ENCODE measurements around the gene SNRPB. TPM values are rescaled to one million over a fixed set of nuclear protein-coding genes. Genes with fewer than 3 reads are reported as not detected.

The SNRPB gene
- total and polyA plus RNA-seq, 10 donors, result 102 to 262 (median 152) TPM

DNA sequence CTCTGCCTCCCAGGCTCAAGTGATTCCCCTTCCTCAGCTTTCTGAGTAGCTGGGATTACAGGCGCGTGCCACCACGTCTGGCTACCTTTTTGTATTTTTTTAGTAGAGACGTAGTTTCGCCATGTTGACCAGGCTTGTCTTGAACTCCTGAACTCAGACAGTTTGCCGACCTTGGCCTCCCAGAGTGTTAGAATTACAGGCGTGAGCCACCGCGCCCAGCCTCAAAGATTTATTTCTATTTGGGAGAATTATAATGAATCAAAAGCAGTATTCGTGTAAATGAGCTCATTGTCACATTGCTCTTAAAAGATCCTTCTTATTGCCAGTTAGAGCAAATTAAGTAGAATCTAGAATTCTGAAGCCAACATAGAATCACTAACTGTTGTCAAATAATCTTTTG is 47.5 kb upstream of the SNRPB start:
- H3K4me1 ChIP-seq, result peaks cover 0 to 14% (median 5%) of the 10 kb centered on the region in 6 donors
- intact Hi-C loops (cut with DNase I; ENCODE audit: low total_unique reads), result no loop called here
- H3K27ac ChIP-seq, result no peak overlapping the region
- no peaks in the 10 kb centered on the region for H3K36me3 ChIP-seq
- 86 to 93% (median 90%) methylated on average over 10 of the region's 10 CpGs for WGBS, 5 donors
- TF ChIP-seq POLR2A (IDR thresholded peaks at IDR 0.05) (no peak), POLR2AphosphoS5 (IDR thresholded peaks at IDR 0.05) (no peak)
- TF ChIP-seq, protein P1, sequence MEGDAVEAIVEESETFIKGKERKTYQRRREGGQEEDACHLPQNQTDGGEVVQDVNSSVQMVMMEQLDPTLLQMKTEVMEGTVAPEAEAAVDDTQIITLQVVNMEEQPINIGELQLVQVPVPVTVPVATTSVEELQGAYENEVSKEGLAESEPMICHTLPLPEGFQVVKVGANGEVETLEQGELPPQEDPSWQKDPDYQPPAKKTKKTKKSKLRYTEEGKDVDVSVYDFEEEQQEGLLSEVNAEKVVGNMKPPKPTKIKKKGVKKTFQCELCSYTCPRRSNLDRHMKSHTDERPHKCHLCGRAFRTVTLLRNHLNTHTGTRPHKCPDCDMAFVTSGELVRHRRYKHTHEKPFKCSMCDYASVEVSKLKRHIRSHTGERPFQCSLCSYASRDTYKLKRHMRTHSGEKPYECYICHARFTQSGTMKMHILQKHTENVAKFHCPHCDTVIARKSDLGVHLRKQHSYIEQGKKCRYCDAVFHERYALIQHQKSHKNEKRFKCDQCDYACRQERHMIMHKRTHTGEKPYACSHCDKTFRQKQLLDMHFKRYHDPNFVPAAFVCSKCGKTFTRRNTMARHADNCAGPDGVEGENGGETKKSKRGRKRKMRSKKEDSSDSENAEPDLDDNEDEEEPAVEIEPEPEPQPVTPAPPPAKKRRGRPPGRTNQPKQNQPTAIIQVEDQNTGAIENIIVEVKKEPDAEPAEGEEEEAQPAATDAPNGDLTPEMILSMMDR (IDR thresholded peaks at IDR 0.05 in 8 of 11, conservative IDR thresholded peaks at IDR 0.05 in 3 of 11), result no peak
- no peak for DNase-seq
- H3K27me3 ChIP-seq (replicated peaks in 1 of 7), result no peaks in the 10 kb centered on the region
- H3K4me3 ChIP-seq, result no peak overlapping the region
- H3K9me3 ChIP-seq, result no peaks in the 10 kb centered on the region

GRCh38 chr20:2516399-2516798 is 45.8 kb upstream of the SNRPB start:
- Histone ChIP-seq H3K36me3 (no peaks in the 10 kb centered on the region), H3K4me3 (no peak overlapping the region), H3K27me3 (replicated peaks in 1 of 7) (peaks cover 0 to 4% (median 0%) of the 10 kb centered on the region in 7 donors), H3K9me3 (no peaks in the 10 kb centered on the region), H3K27ac (no peak overlapping the region), H3K4me1 (peaks cover 0 to 2% (median 0%) of the 10 kb centered on the region in 6 donors)
- intact Hi-C loops (cut with DNase I; ENCODE audit: low total_unique reads), result no loop called here
- DNase-seq, result no peak
- TF ChIP-seq, protein P1 (IDR thresholded peaks at IDR 0.05 in 8 of 11, conservative IDR thresholded peaks at IDR 0.05 in 3 of 11), result no peak
- TF ChIP-seq POLR2AphosphoS5 (IDR thresholded peaks at IDR 0.05) (no peak), POLR2A (IDR thresholded peaks at IDR 0.05) (no peak)
- WGBS, 5 donors, result 72 to 78% (median 74%) methylated on average over 2 of the region's 2 CpGs

- Histone ChIP-seq H3K27ac (no peak overlapping the region), H3K4me3 (no peak overlapping the region), H3K9me3 (no peaks in the 10 kb centered on the region), H3K27me3 (replicated peaks in 1 of 7) (peaks cover 0 to 4% (median 0%) of the 10 kb centered on the region in 7 donors), H3K36me3 (no peaks in the 10 kb centered on the region), H3K4me1 (no peaks in the 10 kb centered on the region)
- intact Hi-C loops (cut with DNase I; ENCODE audit: low total_unique reads), result no loop called here
- 64 to 88% (median 80%) methylated on average over 1 of the region's 1 CpG for WGBS, 5 donors
- no peak for DNase-seq
- TF ChIP-seq POLR2A (IDR thresholded peaks at IDR 0.05) (no peak), POLR2AphosphoS5 (IDR thresholded peaks at IDR 0.05) (no peak)
- TF ChIP-seq, protein P1 (IDR thresholded peaks at IDR 0.05 in 8 of 11, conservative IDR thresholded peaks at IDR 0.05 in 3 of 11), result no peak
Observed at GRCh38 chr20:2515203-2515602, 44.6 kb upstream of the SNRPB start.

DNA sequence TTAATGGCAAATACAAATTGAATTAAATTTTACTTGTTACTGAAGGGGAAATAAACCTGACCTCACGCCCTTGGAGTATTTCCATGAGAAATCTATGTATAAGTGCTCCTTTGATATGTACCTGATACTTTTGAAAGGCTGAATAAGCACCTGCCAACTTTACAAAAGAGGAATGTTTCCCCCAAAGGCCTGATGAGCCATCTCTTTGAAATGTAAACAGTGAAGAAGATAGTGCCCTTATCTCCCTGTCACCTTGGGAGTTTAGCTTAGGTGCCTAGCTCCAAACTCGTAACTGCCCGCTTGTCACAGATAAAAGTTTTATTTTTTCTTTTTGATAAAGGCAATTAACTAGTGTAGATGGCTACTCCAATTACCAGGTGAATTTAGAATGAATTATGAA is 39.2 kb upstream of the SNRPB start:
- H3K9me3 ChIP-seq, result no peaks in the 10 kb centered on the region
- peaks cover 0 to 4% (median 0%) of the 10 kb centered on the region in 7 donors for H3K27me3 ChIP-seq (replicated peaks in 1 of 7)
- H3K27ac ChIP-seq, result no peak overlapping the region
- peaks cover 9 to 25% (median 20%) of the 10 kb centered on the region in 6 donors for H3K4me1 ChIP-seq
- 78 to 92% (median 87%) methylated on average over 3 of the region's 3 CpGs for WGBS, 5 donors
- no peaks in the 10 kb centered on the region for H3K36me3 ChIP-seq
- peak overlapping the region in 5 of 8 donors; percentile 83 to 96 (median 84) for H3K4me3 ChIP-seq
- TF ChIP-seq, protein P1 (IDR thresholded peaks at IDR 0.05 in 8 of 11, conservative IDR thresholded peaks at IDR 0.05 in 3 of 11), result no peak
- TF ChIP-seq POLR2AphosphoS5 (IDR thresholded peaks at IDR 0.05) (no peak), POLR2A (IDR thresholded peaks at IDR 0.05) (no peak)
- no peak for DNase-seq
- intact Hi-C loops (cut with DNase I; ENCODE audit: low total_unique reads), result no loop called here

Data from spleen (tissue), 11 donors.